GM23248 (cell line): ENCODE data around the gene NCMAP. TPM values are rescaled to one million over a fixed set of nuclear protein-coding genes. Genes with fewer than 3 reads are reported as not detected.

Experiments used
- DNase-seq: peaks from one replicate; pipeline ENCODE4 v3.0.0-alpha.2; 2015
- H2AFZ ChIP-seq: fragments of 200-600 bp; sonication (generic); 2 replicates; pipeline ENCODE4 v1.6.1; 2016; ENCODE audit warnings: antibody characterized with exemption
- H3F3A ChIP-seq: fragments of 200-600 bp; sonication (generic); 2 replicates; pipeline ENCODE4 v1.6.1; 2016; ENCODE audit warnings: mild to moderate bottlenecking, antibody characterized with exemption, mixed run types; ENCODE audit not compliant: insufficient read depth
- H3K27ac ChIP-seq: fragments of 200-600 bp; sonication (generic); 2 replicates; pipeline ENCODE4 v1.5.1; 2016; ENCODE audit warnings: mild to moderate bottlenecking
- H3K27me3 ChIP-seq: fragments of 200-600 bp; sonication (generic); replicated peaks from 2 replicates; pipeline ENCODE4 v1.6.1; 2016; ENCODE audit warnings: mild to moderate bottlenecking; ENCODE audit not compliant: insufficient read depth
- H3K36me3 ChIP-seq: fragments of 200-600 bp; sonication (generic); 2 replicates; pipeline ENCODE4 v1.6.1; 2016; ENCODE audit warnings: low read depth, mild to moderate bottlenecking
- H3K4me1 ChIP-seq: fragments of 200-600 bp; sonication (generic); 2 replicates; pipeline ENCODE4 v1.6.1; 2016; ENCODE audit warnings: mild to moderate bottlenecking; ENCODE audit not compliant: insufficient read depth
- H3K4me2 ChIP-seq: fragments of 200-600 bp; sonication (generic); one replicate; pipeline ENCODE4 v1.6.1; 2016; ENCODE audit warnings: mild to moderate bottlenecking; ENCODE audit not compliant: unreplicated experiment
- H3K4me3 ChIP-seq: fragments of 200-600 bp; sonication (generic); 2 replicates; pipeline ENCODE4 v1.5.1; 2016; ENCODE audit warnings: mild to moderate bottlenecking
- H3K79me2 ChIP-seq: fragments of 200-600 bp; sonication (generic); 2 replicates; pipeline ENCODE4 v1.6.1; 2016; ENCODE audit warnings: mild to moderate bottlenecking; ENCODE audit not compliant: insufficient read depth
- H3K9ac ChIP-seq: fragments of 200-600 bp; sonication (generic); 2 replicates; pipeline ENCODE4 v1.6.1; 2016; ENCODE audit warnings: mild to moderate bottlenecking
- H3K9me2 ChIP-seq: fragments of 200-600 bp; sonication (generic); 2 replicates; pipeline ENCODE4 v1.6.1; 2016; ENCODE audit warnings: mixed run types, mild to moderate bottlenecking, moderate library complexity; ENCODE audit not compliant: insufficient read depth
- H3K9me3 ChIP-seq: fragments of 200-600 bp; sonication (generic); one replicate; pipeline ENCODE4 v1.6.1; 2017; ENCODE audit warnings: low read depth
- H4K20me1 ChIP-seq: fragments of 200-600 bp; sonication (generic); 2 replicates; pipeline ENCODE4 v1.6.0; 2016; ENCODE audit not compliant: insufficient read depth
- EZH2 ChIP-seq: fragments of 200-600 bp; sonication (generic); IDR thresholded peaks from 2 replicates; pipeline ENCODE4 v1.6.1; 2018; ENCODE audit warnings: antibody characterized with exemption, mild to moderate bottlenecking; ENCODE audit not compliant: insufficient read depth, poor library complexity, severe bottlenecking
- EZH2phosphoT487 ChIP-seq: fragments of 200-600 bp; sonication (generic); IDR thresholded peaks from 2 replicates; pipeline ENCODE4 v1.6.1; 2018; ENCODE audit warnings: antibody characterized with exemption, moderate library complexity, mild to moderate bottlenecking, low read depth; ENCODE audit not compliant: insufficient read depth
- WGBS, 2 experiments: methylation state at CpG; one replicate each; pipeline ENCODE4 v1.1.6; 2015 to 2017; ENCODE audit warnings: low lambda C conversion rate in 2 of 2, low coverage in 1 of 2; ENCODE audit errors: missing lambda C conversion rate in 2 of 2; 5-methylcytosine and 5-hydroxymethylcytosine counted together
- in situ Hi-C: fragments of 300-500 bp; cut with MboI; formaldehyde crosslinking; loops from 2 replicates; pipeline ENCODE4 v1.15.0; 2020
- polyA plus RNA-seq: library from polyadenylated mRNA; unstranded; fragments of >200 nt; fragmentation: Nextera tagmentation; extraction: Ambion mirVana; gene quantifications from 2 replicates; pipeline ENCODE4 v1.2.1, GENCODE V29; 2016
- total RNA-seq: library from RNA; depleted of rRNA; stranded (reverse); fragments of >200 nt; shearing (Covaris generic); gene quantifications from 2 replicates; pipeline ENCODE4 v1.2.3, GENCODE V29; 2014

Gene NCMAP
- total and polyA plus RNA-seq, 2 experiments from 2014 or later = not detected

DNA sequence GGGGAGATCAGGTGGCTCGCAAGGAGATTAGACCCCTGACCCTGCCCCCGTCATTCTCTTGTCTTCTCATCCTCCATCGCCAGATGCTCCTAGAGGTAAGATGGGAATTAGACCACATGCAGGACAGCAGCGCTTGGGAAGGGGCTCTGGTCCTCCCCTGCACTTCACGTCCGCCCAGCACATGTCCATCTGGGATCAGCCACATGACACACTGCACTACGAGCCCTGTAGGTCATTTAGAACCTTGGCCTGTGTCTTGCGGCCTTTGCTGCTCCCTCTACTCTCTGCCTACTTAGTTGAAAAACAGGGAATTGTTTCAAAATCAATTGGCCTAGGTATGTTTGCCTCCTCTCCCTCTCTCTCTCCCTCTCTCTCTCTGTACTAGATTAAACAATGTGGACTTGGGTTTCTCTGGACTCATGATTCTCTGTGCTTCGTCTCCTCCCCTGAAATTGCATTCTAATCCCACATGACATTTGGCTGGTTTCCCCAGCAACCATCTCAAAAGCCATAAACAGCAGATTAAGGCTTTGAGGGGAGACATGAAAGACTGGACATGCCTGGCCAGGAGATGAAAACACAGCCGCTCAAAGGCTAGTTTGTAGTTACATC is 3.8 kb upstream of the NCMAP start:
- H3K4me3 ChIP-seq = no peak overlapping the region
- H3K27ac ChIP-seq = no peak overlapping the region
- in situ Hi-C loops = no loop called here
- H3K9me2 ChIP-seq = no peaks in the 10 kb centered on the region
- WGBS, 2 experiments = 64 to 67% methylated on average over 10 of the region's 10 CpGs
- H3K9me3 ChIP-seq = no peaks in the 10 kb centered on the region
- no peak overlapping the region for H2AFZ ChIP-seq
- TF ChIP-seq EZH2 (no peak), EZH2phosphoT487 (no peak)
- peak; percentile 10 for DNase-seq
- H3K36me3 ChIP-seq = no peaks in the 10 kb centered on the region
- no peaks in the 10 kb centered on the region for H3K79me2 ChIP-seq
- H3K9ac ChIP-seq = no peak overlapping the region
- peaks cover 47% of the 10 kb centered on the region for H3K27me3 ChIP-seq
- H4K20me1 ChIP-seq = no peaks in the 10 kb centered on the region
- H3F3A ChIP-seq = no peaks in the 10 kb centered on the region
- no peak overlapping the region for H3K4me2 ChIP-seq
- H3K4me1 ChIP-seq = no peaks in the 10 kb centered on the region

- 73 to 75% methylated on average over 3 of the region's 3 CpGs for WGBS, 2 experiments
- Histone ChIP-seq H3K79me2 (no peaks in the 10 kb centered on the region), H3K27me3 (peaks cover 48% of the 10 kb centered on the region), H3K4me1 (no peaks in the 10 kb centered on the region), H3K4me3 (no peak overlapping the region), H3K9me3 (no peaks in the 10 kb centered on the region), H4K20me1 (no peaks in the 10 kb centered on the region), H3K9ac (no peak overlapping the region), H3K27ac (no peak overlapping the region), H3K9me2 (no peaks in the 10 kb centered on the region), H3F3A (no peaks in the 10 kb centered on the region), H3K4me2 (no peak overlapping the region), H3K36me3 (no peaks in the 10 kb centered on the region), H2AFZ (no peak overlapping the region)
- no peak for TF ChIP-seq EZH2
- TF ChIP-seq EZH2phosphoT487 = no peak
- DNase-seq = no peak
- in situ Hi-C loops = no loop called here
Observed at GRCh38 chr1:24553931-24554330, 2.0 kb upstream of the NCMAP start.

DNA sequence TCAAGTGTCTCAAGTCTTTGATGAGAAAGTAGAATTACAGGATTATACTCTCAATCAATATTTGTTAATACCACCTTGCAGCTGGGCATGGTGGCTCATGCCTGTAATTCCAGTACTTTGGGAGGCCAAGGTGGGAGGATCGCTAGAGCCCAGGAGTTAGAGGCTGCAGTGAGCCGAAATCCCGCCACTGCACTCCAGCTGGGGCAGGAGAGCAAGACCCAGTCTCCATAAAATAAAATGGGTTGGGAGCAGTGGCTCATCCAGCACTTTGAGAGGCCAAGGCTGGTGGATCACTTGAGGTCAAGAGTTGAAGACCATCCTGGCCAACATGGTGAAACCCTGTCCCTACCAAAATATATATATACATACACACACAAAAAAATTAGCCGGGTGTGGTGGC is 1.2 kb upstream of the NCMAP start:
- H3K27me3 ChIP-seq = peaks cover 40% of the 10 kb centered on the region
- no peak for DNase-seq
- no peak for TF ChIP-seq EZH2phosphoT487
- TF ChIP-seq EZH2 = no peak
- no peaks in the 10 kb centered on the region for H3F3A ChIP-seq
- no peaks in the 10 kb centered on the region for H4K20me1 ChIP-seq
- no peak overlapping the region for H3K27ac ChIP-seq
- H2AFZ ChIP-seq = no peak overlapping the region
- H3K4me2 ChIP-seq = no peak overlapping the region
- H3K79me2 ChIP-seq = no peaks in the 10 kb centered on the region
- no peaks in the 10 kb centered on the region for H3K4me1 ChIP-seq
- no peak overlapping the region for H3K4me3 ChIP-seq
- no peaks in the 10 kb centered on the region for H3K36me3 ChIP-seq
- in situ Hi-C loops = no loop called here
- H3K9me2 ChIP-seq = no peaks in the 10 kb centered on the region
- WGBS, 2 experiments = 84 to 89% methylated on average over 4 of the region's 4 CpGs
- H3K9me3 ChIP-seq = no peaks in the 10 kb centered on the region
- no peak overlapping the region for H3K9ac ChIP-seq

DNA sequence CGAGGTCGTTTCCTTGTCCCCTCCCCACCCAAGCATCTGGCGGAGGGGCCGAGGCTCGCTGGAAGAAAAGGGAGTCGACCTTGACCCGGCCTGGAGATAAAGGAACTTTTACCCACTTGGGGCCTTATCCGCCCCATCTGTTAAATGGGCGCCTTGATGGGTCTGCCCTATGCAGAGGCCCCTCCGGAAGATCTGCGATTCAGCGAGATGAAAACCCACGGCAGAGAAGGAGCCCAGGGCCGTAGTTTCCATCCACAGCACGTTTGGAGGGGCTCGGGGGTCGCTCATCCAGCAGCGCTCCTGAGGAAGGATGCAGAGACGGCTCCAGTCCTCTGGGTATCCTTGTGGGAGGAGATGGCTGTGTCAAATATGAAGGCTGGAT is 518 bp downstream of the NCMAP start:
- no peak overlapping the region for H3K27ac ChIP-seq
- no peaks in the 10 kb centered on the region for H3K9me2 ChIP-seq
- no peak overlapping the region for H3K4me3 ChIP-seq
- no peak overlapping the region for H3K4me2 ChIP-seq
- H2AFZ ChIP-seq = no peak overlapping the region
- H3K9ac ChIP-seq = no peak overlapping the region
- no peak for DNase-seq
- H3K9me3 ChIP-seq = no peaks in the 10 kb centered on the region
- peaks cover 40% of the 10 kb centered on the region for H3K27me3 ChIP-seq
- TF ChIP-seq EZH2phosphoT487 (no peak), EZH2 (no peak)
- in situ Hi-C loops = no loop called here
- H3K79me2 ChIP-seq = no peaks in the 10 kb centered on the region
- H4K20me1 ChIP-seq = no peaks in the 10 kb centered on the region
- H3K4me1 ChIP-seq = no peaks in the 10 kb centered on the region
- no peaks in the 10 kb centered on the region for H3K36me3 ChIP-seq
- H3F3A ChIP-seq = no peaks in the 10 kb centered on the region
- 41 to 52% methylated on average over 15 to 19 of the region's 19 CpGs for WGBS, 2 experiments

DNA sequence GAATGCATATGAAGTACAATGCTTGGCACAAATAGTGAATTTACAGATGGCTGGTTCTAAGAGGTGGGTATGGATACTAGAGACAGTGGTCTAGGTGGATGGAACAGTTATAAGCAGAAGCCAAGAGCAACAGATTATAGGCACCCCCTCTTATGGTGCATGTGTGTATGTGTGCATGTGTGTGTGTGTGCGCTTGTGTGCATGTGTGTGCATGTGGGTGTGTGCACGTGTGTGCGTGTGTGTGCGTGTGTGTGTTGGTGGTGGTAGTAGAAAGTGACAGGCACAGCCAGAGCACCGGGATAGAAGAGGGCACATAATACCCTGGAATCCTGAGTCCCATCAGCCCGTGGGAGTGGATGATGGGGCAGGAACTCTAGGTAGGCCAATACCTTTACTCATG is 1.3 kb downstream of the NCMAP start:
- Histone ChIP-seq H4K20me1 (no peaks in the 10 kb centered on the region), H3K4me1 (no peaks in the 10 kb centered on the region), H2AFZ (no peak overlapping the region), H3K9me2 (no peaks in the 10 kb centered on the region), H3F3A (no peaks in the 10 kb centered on the region), H3K27me3 (peaks cover 40% of the 10 kb centered on the region), H3K27ac (no peak overlapping the region), H3K9ac (no peak overlapping the region), H3K4me2 (no peak overlapping the region), H3K9me3 (no peaks in the 10 kb centered on the region), H3K4me3 (no peak overlapping the region), H3K79me2 (no peaks in the 10 kb centered on the region), H3K36me3 (no peaks in the 10 kb centered on the region)
- in situ Hi-C loops = no loop called here
- 79 to 80% methylated on average over 6 of the region's 6 CpGs for WGBS, 2 experiments
- TF ChIP-seq EZH2phosphoT487 (no peak), EZH2 (no peak)
- no peak for DNase-seq
